ENCODE measurements around the gene BDKRB2.

BDKRB2 gene

DNA sequence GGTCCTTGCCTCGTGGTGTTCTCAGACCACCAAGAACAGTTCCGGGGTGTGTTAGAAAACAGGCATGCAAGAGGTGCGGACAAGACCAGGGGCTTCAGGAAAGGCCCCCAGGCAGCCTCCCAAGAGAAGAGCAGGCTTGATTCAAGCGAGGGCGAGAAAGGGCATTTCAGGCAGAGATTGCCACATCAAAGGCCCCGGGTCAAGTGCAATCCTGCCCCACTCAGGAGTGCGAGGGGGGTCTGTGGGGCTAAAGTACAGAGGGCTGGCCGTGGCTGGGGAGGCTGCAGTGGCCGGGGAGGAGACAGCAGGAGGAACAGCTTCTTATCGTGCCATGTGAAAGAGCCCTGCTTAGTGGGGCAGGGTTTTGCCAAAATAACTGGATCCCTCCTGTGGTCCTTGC, 2.7 kb upstream of the BDKRB2 start:
- no peak for DNase-seq

DNA sequence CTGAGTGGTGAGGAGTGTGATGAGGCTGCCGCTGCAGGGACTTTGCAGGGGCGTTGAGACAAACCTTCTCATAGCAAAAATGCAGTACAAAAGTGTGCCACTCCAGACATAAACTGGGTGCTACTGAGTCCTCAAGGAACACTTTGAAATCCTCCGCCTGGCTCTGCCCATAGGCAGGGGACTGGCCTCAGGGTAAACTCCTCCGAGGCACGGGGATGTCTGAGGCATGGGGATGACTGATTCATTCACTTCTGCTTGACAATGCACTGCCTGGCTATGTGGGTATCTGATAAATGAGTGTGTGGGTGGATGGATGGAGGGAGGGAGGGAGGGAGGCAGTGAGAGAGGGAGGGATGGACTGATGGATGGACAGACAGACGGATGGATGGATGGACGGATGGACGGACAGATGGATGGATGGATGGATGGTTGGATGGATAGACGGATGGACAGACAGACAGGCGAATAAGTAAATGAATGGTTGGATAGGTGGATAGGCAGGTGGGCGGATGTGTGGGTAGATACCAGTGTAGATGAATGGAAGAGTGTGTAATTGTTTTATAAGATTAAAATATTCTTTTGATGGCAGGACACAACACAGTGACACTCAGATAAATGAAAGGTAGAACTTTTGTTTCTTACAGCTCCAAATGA, 2.1 kb upstream of the BDKRB2 start:
- no peak for DNase-seq

DNA sequence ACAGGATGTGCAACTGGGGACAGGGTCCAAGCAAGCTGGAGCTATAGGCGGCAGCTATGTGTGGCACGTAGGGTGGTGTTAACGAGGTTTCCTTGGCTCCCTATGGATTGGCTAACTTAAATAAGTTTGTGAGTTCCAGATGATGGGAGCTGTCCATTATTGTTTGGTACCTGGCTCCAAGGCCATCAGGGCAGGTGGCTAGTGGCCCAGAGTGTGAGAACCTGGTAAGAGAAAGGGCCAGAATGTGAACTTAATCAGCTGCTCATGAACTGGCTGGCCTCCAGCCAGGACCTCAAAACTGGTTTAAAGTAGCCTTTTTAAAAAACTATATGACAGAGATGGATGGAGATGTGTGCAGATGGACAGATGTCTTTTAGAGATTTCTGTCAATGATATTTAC, 1.5 kb upstream of the BDKRB2 start:
- no peak for DNase-seq

DNA sequence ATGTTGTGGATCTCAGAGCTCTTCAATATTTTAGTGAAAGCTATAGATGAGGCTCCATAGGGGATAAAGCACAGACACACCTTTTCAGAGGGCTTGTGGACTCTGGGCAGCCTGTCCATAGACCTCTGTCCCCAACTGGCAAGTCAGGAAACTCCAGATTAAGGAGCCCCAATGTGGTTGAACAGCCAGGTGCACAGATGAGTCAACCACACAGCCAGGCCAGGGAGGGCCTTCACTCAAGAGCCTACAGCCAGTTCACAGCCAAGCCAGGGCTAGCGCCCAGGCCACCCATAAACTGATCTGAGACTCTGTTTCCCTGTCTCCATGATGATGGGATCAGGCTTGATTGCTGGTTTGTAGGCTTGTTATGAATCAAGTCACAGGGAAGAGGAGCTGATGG, 1.0 kb upstream of the BDKRB2 start:
- no peak for DNase-seq

DNA sequence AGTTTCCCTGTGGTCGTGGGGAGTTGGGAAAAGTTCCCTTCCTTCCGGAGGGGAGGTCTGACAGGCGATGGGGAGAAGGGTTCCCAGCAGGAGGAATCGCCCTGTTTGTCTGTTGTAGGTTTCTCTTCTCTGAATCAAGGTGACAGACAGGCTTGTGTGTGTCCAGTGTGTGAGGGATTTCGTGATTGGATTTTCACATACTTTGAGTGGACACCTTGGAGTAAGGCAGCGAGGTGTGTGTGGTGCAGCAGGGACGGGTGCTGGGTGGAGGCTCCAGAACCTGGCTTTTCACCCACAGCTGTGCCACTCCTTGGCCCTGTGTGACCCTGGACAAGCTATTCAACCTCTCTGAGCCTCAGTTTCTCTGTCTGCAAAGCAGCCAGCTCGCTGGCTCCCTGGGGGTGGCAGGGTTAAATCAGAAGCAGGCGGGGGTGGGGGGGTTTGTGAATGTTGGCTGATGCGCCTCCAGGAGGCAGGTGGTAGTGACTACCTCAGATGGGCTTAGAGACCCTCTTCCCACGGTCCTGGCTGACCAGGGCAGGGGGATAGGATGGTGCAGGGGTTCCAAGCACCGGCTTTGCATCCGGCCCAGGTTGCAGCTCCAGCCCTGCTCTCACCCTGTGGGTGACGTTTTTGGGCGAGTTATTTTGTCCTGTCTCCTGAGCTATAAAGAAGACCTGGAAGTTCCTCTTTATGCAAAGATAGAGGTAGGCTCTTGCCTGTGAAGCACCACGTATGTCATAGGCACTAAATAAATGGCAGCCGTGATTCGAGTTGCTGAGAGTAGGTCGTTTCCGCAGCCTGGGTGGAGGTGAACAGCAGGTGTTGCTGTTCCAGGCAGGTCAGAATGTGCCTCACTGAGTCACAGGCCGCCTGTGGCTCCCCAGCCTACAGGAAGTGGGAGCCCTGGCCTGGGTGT, 679 bp downstream of the BDKRB2 start:
- DNase-seq, result no peak

DNA sequence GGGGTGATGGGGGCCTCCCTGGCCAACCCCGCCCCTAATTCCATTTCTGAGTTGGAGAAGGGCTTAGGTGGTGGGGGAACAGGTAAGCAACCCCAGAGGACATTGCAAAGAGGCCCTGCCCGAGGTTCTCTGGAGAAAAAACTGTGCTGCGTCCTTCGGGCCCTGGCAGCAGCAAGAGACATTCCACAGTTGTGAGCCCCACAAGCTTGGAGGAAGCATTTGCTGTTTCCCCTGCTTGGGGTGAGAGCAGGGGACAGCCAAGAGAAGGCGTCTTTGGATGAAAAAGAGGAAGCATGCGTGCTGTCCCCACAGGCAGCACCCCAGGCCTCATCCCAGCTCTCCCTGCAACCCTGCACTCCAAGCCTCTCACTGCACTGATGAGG, 1.3 kb downstream of the BDKRB2 start:
- DNase-seq, result no peak

DNA sequence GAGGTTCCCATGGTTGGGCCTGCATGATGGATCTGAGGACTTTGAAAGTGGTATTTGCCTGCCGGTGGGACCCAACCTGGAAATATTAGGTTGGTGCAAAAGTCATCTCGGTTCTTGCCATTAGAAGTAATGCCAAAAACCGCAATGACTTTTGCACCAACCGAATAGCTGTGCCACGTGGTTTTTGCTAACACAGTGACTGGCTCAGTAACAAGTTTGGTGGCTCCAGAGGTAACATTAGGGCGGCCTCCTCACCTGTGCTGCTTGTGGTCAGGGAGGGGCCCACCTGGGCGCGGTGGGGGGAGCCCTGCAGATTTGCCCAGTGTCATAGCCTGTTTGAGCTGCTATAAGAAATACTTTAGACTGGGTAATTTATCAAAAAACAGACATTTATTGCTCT, 1.8 kb downstream of the BDKRB2 start:
- no peak for DNase-seq

DNA sequence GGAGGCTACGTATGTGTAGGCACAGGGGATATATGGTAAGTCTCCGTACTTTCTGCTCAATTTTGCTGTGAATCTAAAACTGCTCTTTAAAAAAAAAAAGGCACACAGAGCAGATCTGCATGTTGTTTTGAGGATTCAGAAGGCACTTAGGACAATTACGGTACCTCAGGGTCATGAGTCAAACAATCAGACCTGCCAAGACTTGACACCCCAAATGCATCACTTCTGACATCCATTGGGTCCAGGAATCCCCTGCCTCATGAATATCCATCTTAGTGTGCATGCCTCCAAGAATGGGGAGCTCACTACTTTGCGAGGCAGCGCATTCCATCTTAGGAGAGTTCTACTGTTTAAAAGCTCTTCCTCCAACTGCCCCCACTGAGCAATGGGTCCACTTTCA, 3.0 kb downstream of the BDKRB2 start:
- DNase-seq, result no peak

DNA sequence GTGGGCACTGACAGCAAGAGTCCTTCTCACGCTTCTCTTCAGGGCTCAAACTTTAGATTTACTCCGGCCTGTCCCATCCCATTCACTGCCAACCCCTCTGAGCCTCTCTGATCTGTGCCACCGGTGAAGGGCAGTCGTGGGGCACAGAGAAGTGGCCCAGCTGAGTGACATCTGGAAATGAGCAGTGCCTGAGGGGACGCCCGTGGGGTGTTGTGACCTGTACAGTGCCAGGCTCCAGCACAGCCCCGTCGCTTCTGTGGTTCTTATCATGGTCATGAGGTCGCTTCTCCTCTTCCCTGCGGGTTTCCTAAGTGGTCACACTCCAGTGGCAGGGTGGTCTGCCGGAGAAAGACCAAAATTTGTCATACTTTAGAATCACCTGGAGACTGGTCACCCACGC, 4.1 kb downstream of the BDKRB2 start:
- DNase-seq, result no peak

DNA sequence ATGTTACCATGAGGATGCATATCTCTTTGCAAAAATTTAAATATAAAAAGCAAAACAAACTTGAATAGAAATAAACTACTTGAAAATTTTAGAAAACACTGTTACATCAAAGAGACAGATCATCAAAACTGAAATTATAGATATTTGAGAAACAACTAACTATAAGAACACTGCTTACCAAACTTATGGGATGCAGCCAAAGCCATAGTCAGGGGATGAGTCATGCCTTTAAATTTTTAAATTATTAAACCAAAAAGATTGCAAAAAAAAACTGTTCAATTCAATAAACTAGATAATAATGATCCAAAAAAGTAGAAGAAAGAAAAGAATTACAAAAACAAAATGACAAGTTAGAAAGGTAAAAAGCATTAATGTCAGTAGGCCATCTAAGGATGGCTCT, 7.5 kb downstream of the BDKRB2 start:
- no peak for DNase-seq

DNA sequence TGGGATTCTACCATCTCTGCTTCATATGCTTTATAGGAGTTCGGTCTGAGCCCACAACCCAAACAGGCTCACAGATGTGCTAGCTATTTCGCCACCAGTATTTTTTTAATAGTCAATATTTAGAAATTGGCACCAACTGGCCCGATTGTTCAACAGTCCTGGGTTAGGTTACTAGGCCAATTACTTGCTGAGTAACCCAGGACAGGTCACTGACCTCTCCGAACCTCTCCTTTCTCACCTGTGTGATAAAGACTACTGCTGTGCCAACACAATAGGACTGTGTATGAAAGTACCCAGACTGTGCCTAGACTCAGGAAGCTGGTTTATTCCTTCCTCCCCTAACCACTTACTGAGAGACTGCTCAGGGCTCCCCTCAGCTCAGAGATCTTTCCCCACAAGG, 8.3 kb downstream of the BDKRB2 start:
- no peak for DNase-seq

DNA sequence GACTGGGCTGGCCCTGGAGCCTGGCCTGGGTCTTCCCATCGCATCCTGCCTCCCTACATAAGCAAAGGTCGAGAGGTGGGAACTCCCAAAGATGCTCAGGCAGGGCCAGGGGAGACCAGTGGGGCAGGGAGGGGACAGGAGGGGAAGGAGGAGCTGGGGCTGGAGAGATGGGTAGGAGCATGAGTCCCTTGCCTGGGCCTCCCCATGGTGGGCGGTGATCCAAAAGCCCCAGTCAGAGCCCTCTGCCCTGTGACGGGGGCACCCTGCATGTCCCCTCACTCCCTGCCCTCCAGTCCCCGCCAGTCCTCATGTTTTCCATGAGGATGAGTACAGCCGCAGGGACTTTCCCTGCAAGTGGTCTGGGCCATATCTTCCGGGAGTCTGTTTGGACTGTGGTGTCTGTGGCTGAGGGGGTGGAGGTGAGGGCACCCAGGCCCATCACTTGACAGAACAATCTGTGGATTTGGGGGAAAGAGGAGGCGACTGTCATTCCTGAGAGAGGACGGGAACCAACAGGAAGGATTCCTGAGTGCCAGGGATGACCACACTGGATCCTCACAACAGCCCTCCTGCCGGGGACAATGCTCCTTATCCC, 9.3 kb downstream of the BDKRB2 start:
- no peak for DNase-seq

DNA sequence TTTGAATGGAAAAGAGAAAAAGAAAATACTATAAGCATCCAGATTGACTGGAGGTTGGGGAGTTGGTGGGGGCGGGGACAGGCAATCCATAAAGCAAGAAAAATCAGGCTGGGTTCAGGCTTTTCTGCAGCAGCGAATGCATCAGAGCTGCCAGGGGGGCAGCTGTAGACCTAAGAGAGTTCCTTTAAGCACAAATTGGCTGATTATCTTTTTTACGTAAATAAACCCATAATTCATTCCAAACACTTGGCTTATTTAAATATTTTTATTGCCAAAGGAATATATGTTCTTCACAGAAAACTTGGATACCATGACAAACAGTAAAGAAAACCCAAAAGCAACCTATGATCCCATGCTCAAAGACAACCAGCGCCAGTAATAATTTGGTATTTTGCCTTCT, 10.2 kb downstream of the BDKRB2 start:
- no peak for DNase-seq

DNA sequence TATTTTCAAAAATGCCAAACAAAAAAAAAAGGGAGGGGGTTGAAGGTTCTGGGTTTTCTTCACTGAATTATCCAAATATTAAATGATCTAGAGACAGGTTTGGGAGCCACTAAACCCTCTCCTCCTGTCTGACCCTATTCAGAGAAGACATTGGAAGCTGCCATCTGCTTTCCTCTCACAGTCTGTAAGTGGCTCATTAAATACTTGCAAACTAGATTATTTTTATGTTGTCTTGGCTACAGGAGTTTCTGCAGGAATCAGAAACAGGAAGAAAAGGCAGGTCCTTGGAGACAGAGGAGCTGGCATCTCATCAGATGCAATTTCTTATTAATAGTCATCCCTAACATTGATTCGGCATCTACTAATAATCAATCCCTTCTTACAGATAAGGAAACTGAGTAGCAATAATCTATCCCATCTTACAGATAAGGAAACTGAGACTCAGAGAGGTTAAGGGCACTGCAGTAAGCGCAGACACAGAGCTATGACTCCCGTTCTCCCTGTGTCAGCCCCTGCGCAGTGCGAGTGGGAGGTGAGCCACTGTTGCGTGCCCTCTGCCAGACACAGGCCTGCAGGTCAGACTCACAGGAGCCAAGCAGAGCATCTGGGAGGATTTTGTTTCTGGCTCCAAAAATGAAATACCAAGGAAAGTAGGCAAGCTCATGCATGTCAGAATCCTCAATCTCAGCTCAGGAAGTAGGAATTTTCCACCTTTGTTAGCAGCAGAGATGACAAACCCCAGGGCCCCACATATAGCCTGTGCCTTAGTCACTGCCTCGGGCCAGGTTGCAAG, 11.0 kb downstream of the BDKRB2 start:
- no peak for DNase-seq

DNA sequence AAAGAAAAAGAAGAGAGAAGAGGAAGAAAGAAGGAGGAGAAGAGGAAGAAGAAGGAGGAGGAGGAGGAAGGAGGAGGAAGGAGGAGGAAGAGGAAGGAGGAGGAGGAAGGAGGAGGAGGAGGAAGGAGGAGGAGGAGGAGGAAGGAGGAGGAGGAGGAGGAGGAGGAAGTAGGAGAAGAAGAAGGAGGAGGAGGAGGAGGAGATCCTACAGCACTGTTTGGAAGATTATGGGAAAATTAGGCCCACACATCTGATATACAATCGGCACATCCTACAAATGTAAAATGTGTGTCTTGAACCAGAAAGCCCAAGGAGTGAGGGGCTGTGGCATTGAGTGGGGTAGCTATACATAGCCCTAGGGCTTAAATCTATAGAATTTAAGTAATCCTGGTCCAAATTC, 12.0 kb downstream of the BDKRB2 start:
- no peak for DNase-seq

DNA sequence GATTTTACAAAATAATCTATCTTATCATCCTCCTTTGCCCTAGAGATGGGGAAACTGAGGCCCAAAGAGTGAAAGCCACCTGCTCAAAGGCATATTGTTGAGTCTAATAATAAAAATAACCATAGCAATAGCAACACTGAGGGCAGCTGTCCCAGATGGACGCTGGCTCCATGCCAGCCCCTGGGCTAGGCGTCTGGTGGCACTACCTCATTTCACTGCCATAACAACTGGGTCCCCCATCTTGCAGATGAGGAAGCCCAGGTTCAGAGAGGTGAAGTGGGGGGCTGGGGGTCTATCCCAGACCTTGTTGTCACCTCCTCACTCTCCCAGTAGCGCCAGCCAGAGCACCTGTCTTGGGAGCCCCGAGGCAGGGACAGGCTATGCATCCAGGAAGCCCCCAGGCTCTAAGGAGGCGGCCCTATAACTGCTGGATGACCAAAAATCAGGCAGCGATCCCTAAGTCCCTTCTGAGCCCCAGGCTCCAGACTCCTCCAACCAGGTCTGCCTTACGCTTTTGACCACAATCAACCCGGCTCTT, 12.8 kb downstream of the BDKRB2 start:
- DNase-seq, result no peak

DNA sequence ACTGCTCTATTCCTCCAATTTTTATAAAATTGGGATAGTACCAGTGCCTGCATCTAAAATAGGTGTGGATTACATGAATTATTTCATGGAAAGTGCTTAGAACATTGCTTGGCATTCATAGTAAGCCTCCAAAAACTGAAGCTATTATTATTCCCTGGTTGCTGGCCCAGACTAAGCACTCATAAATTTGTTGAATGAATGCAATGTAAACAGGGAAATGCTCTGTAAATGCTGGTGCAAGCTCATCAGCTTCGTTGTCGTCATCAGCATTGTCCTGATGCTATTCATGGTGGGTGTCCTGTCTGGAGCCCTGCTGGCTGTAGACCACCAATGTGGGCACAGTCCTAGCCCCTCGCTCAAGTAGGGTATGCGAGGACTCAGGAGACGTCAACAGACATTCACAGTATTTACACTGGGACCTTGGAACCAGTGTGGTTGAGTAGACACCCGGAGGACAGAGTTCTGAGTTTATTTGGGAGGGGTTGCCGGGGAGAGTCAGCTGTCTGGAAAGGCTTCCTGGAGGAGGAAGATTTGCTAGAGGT, 16.5 kb downstream of the BDKRB2 start:
- no peak for DNase-seq

DNA sequence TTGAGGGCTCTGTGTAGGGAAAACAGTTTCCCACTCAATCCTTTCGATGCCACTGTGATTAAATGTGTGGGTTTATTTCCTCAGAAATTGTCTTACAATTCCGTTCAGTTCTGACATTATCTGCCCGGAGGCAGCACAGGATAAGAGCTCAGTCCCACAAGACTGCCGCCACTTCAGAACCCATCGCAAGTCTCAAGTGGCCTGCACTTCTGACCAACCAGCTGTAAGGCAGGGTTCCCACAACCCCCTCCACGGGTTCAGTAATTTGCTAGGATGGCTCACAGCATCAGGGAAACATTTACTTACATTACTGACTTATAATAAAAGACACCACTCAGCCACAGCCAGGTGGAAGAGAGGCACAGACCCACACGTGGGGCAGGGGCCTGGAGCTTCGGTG, 17.2 kb downstream of the BDKRB2 start:
- no peak for DNase-seq

DNA sequence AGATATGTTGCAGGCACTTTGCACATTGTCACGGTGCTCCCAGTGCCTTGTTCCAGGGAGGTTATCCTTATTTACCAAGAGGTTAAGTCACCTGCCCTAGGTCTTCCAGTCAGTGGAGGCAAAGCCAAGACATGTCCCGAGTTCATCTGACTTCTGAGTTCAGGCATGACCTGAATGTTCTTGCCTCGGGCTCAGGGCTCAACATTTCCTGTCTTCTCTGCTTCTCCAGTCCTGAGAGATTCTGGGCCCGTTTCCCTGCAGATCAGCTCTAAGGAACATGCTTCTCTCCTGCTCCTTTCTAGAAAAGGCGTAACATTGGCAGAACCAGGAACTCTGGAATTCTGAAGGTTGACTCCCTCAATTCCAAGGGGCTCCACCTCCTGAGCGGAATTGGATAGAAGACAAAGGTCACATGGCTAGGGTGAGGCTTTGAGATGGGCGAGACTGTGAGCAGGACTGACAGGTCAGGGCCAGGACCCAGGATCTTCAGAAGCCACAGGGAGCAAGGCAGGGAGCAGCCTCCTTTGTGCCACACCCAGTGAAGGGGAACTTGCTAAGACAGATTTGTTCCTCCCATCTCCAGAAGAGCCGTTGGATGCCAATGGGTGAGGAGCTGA, 19.9 kb downstream of the BDKRB2 start:
- no peak for DNase-seq

DNA sequence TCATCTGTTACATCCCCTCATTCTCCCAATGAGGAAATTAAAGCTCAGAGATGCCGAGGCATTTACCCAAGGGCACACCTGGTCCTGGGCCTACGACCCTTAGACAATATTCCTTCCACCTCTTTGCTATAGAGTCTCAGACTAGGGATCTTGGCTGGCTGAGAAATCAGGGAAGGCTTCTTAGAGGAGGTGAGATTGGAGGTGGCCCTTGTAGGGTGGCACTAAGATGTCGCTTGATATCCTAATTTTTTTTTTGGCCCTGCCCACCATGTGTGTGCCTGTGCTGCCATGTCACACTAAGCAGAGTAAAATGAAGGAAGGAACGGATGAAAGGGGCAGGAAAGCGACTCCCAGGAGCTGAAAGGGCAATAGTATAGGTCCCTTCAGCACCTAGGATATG, 20.6 kb downstream of the BDKRB2 start:
- DNase-seq, result no peak

DNA sequence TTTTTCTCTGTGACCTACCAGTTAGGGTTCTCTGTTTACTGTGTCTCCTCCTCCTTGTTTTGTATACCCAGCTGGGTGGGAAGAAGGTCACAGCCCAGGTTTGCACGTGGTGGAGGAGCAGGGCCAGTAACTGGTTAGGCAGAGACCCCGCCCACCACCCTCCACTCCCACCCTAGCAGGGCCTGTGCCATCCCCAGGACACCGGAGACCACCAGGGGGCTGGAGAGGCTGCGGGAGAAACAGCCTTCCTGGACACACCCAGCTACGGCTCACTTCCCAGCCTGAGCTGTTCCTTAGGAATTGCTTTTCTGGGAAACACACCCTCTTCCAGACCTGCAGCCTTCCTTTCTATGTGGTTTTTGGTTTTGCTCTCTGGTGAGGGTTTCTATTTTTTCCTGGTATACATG, 21.1 kb downstream of the BDKRB2 start:
- DNase-seq, result no peak

DNA sequence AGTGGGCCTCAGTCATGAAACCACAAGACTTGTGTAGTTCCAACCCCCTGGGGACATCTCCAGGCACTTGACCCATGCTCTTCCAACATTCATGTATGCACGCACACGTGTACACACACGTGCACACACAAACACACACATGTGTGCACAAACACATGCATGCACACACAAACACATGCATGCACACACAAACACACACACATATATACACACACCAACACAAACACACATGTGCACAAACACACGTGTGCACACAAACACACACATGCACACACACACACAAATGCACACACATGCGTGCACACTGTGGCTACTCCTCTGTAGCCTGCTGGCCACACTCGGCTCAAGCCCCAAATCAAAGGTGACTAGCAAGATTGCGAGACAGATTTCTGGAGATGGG, 22.8 kb downstream of the BDKRB2 start:
- no peak for DNase-seq
